ENCODE results near the gene FAM131A.

FAM131A gene

GRCh38 chr3:184315543-184315867, 21.9 kb upstream of the FAM131A start:
- DNase-seq: no peak
- intact Hi-C loops (cut with DNase I): no loop called here

- no peak for DNase-seq
- intact Hi-C loops (cut with DNase I): no loop called here
These were observed 21.3 kb upstream of the FAM131A start for GRCh38 chr3:184315871-184316661.

- no peak for DNase-seq
- intact Hi-C loops (cut with DNase I): no loop called here
These were observed 20.6 kb upstream of the FAM131A start for GRCh38 chr3:184316792-184317191.

GRCh38 chr3:184317201-184317600, 20.2 kb upstream of the FAM131A start:
- no peak for DNase-seq
- intact Hi-C loops (cut with DNase I): no loop called here

DNA sequence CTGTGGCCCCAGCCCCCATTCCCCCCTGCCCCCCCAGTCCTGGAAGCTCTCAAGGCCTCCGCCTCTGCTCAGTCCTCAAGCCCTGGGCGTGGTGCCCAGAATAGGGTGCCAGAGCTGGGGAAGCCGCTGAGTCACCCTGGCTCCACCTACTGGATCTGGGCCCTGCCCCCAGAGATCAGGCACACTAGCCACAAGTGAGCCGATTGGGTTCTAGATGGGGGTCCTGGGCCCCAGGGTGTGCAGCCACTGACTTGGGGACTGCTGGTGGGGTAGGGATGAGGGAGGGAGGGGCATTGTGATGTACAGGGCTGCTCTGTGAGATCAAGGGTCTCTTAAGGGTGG, 17.3 kb upstream of the FAM131A start:
- intact Hi-C loops (cut with DNase I): no loop called here

GRCh38 chr3:184321666-184322065, 15.7 kb upstream of the FAM131A start:
- intact Hi-C loops (cut with DNase I): no loop called here
- DNase-seq: no peak

More for the DNA sequence above, 17.3 kb upstream of the FAM131A start:
- peak; percentile 88 to 99 (median 96) for DNase-seq

- intact Hi-C loops (cut with DNase I): no loop called here
- DNase-seq: no peak
These were observed 14.5 kb upstream of the FAM131A start for GRCh38 chr3:184322731-184323487.

DNA sequence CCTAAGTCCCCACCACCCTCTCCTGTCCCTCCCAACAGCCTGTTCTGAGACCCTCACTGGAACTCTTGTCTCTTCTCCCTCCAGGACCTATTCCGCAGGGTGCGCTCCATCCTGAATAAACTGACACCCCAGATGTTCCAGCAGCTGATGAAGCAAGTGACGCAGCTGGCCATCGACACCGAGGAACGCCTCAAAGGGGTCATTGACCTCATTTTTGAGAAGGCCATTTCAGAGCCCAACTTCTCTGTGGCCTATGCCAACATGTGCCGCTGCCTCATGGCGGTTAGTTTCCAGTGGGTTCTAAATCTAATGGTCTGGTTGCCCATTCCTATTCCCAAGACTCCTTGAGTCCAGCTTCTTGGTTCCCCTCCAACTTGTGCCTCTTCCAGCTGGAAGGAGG, 13.7 kb upstream of the FAM131A start:
- no peak for DNase-seq
- intact Hi-C loops (cut with DNase I): no loop called here

DNA sequence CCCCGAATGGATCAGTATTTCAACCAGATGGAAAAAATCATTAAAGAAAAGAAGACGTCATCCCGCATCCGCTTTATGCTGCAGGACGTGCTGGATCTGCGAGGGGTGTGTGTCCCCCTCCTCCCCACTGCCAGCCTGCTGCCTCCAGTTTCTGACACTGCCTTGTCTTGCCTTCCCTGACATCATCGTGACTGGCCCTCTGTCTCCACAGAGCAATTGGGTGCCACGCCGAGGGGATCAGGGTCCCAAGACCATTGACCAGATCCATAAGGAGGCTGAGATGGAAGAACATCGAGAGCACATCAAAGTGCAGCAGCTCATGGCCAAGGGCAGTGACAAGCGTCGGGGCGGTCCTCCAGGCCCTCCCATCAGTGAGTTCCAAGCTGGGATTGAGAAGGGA, 12.1 kb upstream of the FAM131A start:
- intact Hi-C loops (cut with DNase I): no loop called here

DNA sequence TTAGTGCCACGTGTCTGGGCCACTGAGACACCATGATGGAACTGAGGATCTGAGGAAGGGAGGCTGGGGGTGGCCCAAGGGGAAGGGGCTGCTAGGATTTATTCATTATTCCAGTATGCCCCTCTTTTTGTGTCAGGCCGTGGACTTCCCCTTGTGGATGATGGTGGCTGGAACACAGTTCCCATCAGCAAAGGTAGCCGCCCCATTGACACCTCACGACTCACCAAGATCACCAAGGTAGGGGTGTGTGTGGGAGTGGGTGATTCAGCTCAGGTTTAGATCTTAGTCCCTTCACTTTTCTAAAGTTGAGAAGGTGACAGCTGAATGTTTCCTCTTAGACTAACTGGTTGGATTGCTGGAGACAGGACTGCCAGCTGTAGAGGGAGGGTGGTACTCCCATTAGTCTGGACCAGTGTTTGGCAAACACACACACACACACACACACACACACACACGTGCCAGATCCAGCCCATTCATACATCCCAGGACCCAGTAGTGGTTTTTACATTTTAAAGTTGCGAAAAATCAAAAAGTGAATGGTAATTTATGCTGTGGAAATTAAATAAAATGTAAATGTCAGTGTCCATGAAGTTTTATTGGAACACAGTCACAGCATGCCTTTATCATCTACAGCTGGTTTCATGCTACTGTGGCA, 11.6 kb upstream of the FAM131A start:
- peak in 3 of 42 donors; percentile 33 to 63 (median 44) for DNase-seq
- intact Hi-C loops (cut with DNase I): no loop called here

More for the DNA sequence above, 12.1 kb upstream of the FAM131A start:
- DNase-seq: no peak

GRCh38 chr3:184327171-184327570, 10.2 kb upstream of the FAM131A start:
- intact Hi-C loops (cut with DNase I): no loop called here
- no peak for DNase-seq

DNA sequence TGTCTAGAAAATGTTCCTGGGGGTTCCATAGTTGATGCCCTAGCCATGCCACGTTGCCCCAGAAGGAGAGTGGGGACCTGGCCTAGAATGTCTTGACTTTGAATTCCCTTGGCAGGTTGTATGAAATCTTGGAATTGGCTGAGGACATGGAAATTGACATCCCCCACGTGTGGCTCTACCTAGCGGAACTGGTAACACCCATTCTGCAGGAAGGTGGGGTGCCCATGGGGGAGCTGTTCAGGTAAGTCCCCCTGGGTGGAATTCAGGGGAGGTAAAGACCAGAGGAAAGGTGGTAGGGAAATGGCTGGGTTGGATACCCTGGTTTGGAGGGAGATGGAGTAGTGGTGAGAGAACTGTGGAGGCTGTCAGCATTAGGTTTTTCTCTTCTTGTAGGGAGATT, 8.9 kb upstream of the FAM131A start:
- intact Hi-C loops (cut with DNase I): no loop called here

DNA sequence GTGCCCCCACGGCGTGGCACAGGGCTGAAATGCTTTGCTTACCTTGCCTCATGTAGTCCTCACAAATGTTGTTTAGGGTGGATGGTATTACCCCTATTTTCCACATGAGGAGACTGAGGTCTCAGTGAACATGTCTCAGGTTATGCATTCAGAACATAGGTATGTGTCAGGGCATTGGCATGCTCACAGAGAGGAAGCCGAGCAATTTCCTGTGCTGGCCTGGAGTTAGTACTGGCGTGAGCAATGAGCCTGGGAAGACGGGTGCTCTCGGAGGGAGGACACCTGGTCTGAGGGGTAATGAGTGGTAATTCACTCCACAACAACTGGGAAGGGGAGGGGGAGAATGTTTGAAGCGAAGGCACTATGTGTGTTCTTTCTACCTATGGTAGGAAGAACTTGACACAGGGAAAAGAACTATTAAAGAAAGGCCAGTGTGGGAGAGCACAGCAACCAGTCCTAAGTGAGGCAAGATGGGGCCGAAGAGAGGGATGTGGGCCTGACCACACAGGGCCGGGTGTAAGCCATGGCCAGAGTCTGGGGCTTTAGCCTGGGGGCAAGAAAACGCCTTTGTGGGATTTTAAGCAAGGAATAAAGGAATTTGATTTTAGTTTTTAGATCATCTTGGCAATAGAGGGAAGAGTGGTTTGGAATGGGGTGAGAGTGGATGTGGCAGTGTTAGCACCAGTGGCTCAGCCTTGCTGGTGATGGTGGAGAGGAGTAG, 4.9 kb upstream of the FAM131A start:
- DNase-seq: no peak
- intact Hi-C loops (cut with DNase I): no loop called here

More for the DNA sequence above, 8.9 kb upstream of the FAM131A start:
- DNase-seq: no peak

DNA sequence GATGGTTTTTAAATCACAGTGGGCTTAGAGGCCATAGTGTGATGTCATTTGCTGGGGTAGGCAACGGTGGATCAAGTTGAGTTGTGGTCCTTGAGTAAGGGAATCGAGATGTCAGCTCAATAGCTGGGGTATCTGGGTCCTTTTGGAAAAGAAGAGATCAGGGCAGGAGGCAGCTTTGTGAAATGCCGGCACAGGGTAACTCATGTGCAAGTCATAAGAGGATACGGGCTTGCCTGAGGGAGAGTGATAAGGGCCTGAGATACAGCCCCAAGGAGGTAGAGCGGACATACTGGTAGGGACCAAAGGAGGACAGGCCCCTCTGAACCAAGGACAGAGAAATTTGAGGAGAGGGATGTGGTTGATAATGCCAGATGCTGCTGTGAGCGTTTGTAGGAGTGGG, 4.2 kb upstream of the FAM131A start:
- intact Hi-C loops (cut with DNase I): no loop called here
- no peak for DNase-seq

- intact Hi-C loops (cut with DNase I): no loop called here
- DNase-seq: no peak
These were observed 3.7 kb upstream of the FAM131A start for GRCh38 chr3:184333700-184334099.

GRCh38 chr3:184334470-184335158, 2.8 kb upstream of the FAM131A start:
- no peak for DNase-seq
- intact Hi-C loops (cut with DNase I): no loop called here

DNA sequence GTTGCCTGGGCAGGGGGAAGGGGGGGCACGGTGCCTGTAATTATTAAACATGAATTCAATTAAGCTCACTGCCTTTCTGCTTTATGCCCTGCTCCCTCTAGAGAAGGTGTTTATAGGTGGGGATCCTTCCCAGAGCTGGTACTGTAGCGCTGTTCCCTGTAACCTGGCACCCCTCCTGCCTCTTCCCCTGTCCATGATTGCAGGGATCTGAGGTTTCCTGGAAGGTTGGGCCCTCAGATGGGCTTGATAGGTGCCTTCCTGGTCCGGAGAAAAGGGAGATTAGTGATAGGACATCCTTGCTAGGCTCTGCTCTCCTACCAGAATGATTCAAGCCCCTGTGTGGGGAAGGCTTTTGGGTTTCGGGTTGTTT, 2.1 kb upstream of the FAM131A start:
- intact Hi-C loops (cut with DNase I): no loop called here
- DNase-seq: no peak

- intact Hi-C loops (cut with DNase I): no loop called here
These were observed 1.5 kb upstream of the FAM131A start for GRCh38 chr3:184335661-184336546.

More at GRCh38 chr3:184335661-184336546, 1.5 kb upstream of the FAM131A start:
- peak; percentile 75 to 97 (median 94) for DNase-seq

Data from head of caudate nucleus (tissue), 42 donors.